Thymus (tissue), 11 donors: Measurements from ENCODE around the gene KCNMA1. TPM values are rescaled to one million over a fixed set of nuclear protein-coding genes. Genes with fewer than 3 reads are reported as not detected.

Source experiments
- DNase-seq, 9 donors: peaks; one replicate each; pipeline ENCODE4 v3.0.0-alpha.2; 2013; ENCODE audit warnings: low spot score in 9 of 9, low read depth in 6 of 9, missing footprints in 1 of 9
- H3K27ac ChIP-seq, 2 donors: one replicate each; pipeline ENCODE4 v1.5.1; 2013; ENCODE audit warnings: control low read depth in 1 of 2, low read depth in 1 of 2, low read length in 1 of 2, mild to moderate bottlenecking in 1 of 2, moderate library complexity in 1 of 2
- H3K27me3 ChIP-seq, 2 donors: one replicate each; pipeline ENCODE4 v1.5.1; 2013; ENCODE audit warnings: low read length in 1 of 2; ENCODE audit not compliant: control insufficient read depth in 2 of 2, insufficient read depth in 1 of 2
- H3K36me3 ChIP-seq, 2 donors: one replicate each; pipeline ENCODE4 v1.5.1; 2013; ENCODE audit warnings: low read length in 1 of 2, mild to moderate bottlenecking in 1 of 2, moderate library complexity in 1 of 2; ENCODE audit not compliant: control insufficient read depth in 2 of 2, insufficient read depth in 2 of 2
- H3K4me1 ChIP-seq, 2 donors: one replicate each; pipeline ENCODE4 v1.5.1; 2013; ENCODE audit warnings: low read length in 2 of 2; ENCODE audit not compliant: control insufficient read depth in 2 of 2, insufficient read depth in 2 of 2
- H3K4me3 ChIP-seq, 2 donors: one replicate each; pipeline ENCODE4 v1.5.1; 2013; ENCODE audit warnings: low read length in 2 of 2, control low read depth in 1 of 2, mild to moderate bottlenecking in 1 of 2
- H3K9me3 ChIP-seq, 2 donors: one replicate each; pipeline ENCODE4 v1.5.1; 2013; ENCODE audit warnings: low read length in 1 of 2, mild to moderate bottlenecking in 1 of 2; ENCODE audit not compliant: control insufficient read depth in 2 of 2, insufficient read depth in 1 of 2
- WGBS: extraction: QIAGEN DNeasy Blood & Tissue Kit; methylation state at CpG from one replicate; pipeline ENCODE4 v1.1.7; 2013; 5-methylcytosine and 5-hydroxymethylcytosine counted together
- polyA plus RNA-seq: library from polyadenylated mRNA; stranded (reverse); fragments of 200-250 nt; gene quantifications from one replicate; pipeline ENCODE4 v1.2.3, GENCODE V29; 2013
- total RNA-seq: library from RNA; stranded (reverse); fragments of 120-200 nt; gene quantifications from one replicate; pipeline ENCODE4 v1.2.4, GENCODE V29; 2013
- donor health status: healthy.

The KCNMA1 gene
- total and polyA plus RNA-seq, 2 donors, result 1.9 to 12.9 TPM

- no peak for DNase-seq
- Histone ChIP-seq H3K27ac (no peak overlapping the region), H3K27me3 (no peaks in the 10 kb centered on the region), H3K9me3 (no peaks in the 10 kb centered on the region), H3K4me1 (peaks cover 0 to 26% of the 10 kb centered on the region in 2 donors), H3K36me3 (no peaks in the 10 kb centered on the region), H3K4me3 (no peak overlapping the region)
- WGBS, result 84% methylated on average over 4 of the region's 4 CpGs
These were observed 607.6 kb downstream of the KCNMA1 start for GRCh38 chr10:77029777-77030717.

- Histone ChIP-seq H3K9me3 (no peaks in the 10 kb centered on the region), H3K27me3 (no peaks in the 10 kb centered on the region), H3K27ac (no peak overlapping the region), H3K36me3 (no peaks in the 10 kb centered on the region), H3K4me1 (peaks cover 0 to 26% of the 10 kb centered on the region in 2 donors), H3K4me3 (no peak overlapping the region)
- 95% methylated on average over 6 of the region's 6 CpGs for WGBS
- DNase-seq, result no peak
These were observed 609.6 kb downstream of the KCNMA1 start for GRCh38 chr10:77028042-77028441.

DNA sequence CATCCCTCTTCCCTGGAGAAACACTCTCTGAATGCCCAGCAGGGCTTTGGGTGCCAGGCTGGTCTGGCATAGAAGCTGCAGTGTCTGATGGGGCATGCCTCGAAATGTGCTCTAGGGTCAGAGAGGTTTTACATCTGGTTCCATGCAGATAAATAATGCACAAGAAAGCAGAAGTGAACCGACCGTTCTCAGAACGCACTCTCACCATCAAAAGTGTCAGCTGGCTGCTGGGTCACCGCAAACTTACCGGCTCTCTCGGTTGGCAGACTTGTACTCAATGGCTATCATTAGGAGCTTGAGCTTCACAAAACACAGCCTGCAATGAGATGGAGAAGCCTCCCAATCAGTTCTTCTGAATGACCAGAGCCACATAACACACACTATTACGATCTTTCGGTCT, 610.0 kb downstream of the KCNMA1 start:
- Histone ChIP-seq H3K27me3 (no peaks in the 10 kb centered on the region), H3K4me1 (peaks cover 0 to 26% of the 10 kb centered on the region in 2 donors), H3K9me3 (no peaks in the 10 kb centered on the region), H3K36me3 (no peaks in the 10 kb centered on the region), H3K27ac (no peak overlapping the region), H3K4me3 (no peak overlapping the region)
- 29% methylated on average over 9 of the region's 9 CpGs for WGBS
- peak in 1 of 9 donors; percentile 24 for DNase-seq

GRCh38 chr10:77027141-77027540, 610.5 kb downstream of the KCNMA1 start:
- Histone ChIP-seq H3K36me3 (no peaks in the 10 kb centered on the region), H3K4me3 (no peak overlapping the region), H3K27me3 (no peaks in the 10 kb centered on the region), H3K4me1 (peaks cover 0 to 26% of the 10 kb centered on the region in 2 donors), H3K27ac (no peak overlapping the region), H3K9me3 (no peaks in the 10 kb centered on the region)
- DNase-seq, result no peak
- 94% methylated on average over 2 of the region's 2 CpGs for WGBS

- no peak for DNase-seq
- Histone ChIP-seq H3K4me1 (peaks cover 0 to 20% of the 10 kb centered on the region in 2 donors), H3K27me3 (no peaks in the 10 kb centered on the region), H3K27ac (no peak overlapping the region), H3K36me3 (no peaks in the 10 kb centered on the region), H3K9me3 (no peaks in the 10 kb centered on the region), H3K4me3 (no peak overlapping the region)
- WGBS, result 96% methylated on average over 5 of the region's 5 CpGs
These were observed 611.5 kb downstream of the KCNMA1 start for GRCh38 chr10:77026148-77026547.

DNA sequence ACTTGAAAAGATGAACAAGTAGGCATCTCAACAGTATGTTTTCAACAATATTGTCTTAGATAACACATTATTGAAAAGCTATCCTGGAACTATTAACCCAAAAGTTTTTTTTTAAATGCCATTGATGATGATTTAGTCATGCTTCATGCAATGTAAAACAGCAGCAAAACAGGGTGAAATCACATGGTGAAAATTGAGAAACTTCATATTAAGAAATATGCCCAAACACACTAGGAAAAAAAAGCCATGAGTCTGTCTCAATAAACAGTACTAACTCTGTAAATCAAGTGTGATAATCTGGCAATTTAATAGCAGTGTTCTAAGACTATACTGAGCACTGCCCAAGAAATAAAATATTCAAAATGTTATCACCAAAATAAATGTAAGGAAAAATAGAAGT, 613.1 kb downstream of the KCNMA1 start:
- Histone ChIP-seq H3K27me3 (no peaks in the 10 kb centered on the region), H3K4me1 (peaks cover 0 to 11% of the 10 kb centered on the region in 2 donors), H3K27ac (no peak overlapping the region), H3K4me3 (no peak overlapping the region), H3K9me3 (no peaks in the 10 kb centered on the region), H3K36me3 (no peaks in the 10 kb centered on the region)
- DNase-seq, result no peak

DNA sequence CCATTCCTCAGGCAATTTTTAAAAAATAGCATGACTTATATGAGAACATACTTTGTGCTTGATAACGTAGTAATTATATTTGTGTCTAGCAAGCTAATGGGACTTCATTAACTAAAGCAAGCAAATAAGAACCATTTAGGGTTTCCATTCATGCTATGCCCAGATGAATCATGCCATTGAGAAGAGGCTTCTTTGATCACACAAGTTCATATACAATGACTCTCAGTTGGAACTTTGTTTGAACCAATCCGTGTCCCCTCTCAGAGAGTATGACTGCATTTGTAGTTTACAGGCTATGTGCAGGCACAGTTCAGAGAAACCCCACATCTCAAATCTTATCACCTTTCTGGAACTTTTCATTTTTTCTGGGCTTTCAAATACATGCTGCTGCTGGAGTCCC, 614.2 kb downstream of the KCNMA1 start:
- Histone ChIP-seq H3K4me1 (peaks cover 0 to 11% of the 10 kb centered on the region in 2 donors), H3K4me3 (no peak overlapping the region), H3K27ac (no peak overlapping the region), H3K9me3 (no peaks in the 10 kb centered on the region), H3K36me3 (no peaks in the 10 kb centered on the region), H3K27me3 (no peaks in the 10 kb centered on the region)
- 96% methylated on average over 2 of the region's 2 CpGs for WGBS
- DNase-seq, result no peak

DNA sequence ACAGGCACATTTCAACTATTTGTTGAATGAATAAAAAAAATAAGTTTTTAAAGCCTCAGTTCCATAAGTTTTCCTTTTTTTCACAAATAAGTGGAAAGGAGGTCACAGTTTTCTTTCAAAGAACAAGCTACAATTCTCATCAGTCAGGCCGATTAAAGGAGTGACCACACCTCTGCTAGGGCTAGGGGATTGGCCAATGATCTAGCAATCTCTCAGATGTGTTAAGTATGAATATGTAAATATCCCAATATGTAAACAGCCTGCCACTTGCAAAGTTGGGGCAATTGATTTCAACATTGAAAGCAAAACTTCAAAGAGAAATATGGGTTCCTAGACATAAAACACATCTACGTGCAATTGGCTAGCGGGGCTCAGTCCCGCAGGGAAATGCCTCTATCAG, 614.9 kb downstream of the KCNMA1 start:
- no peaks in the 10 kb centered on the region for H3K27me3 ChIP-seq
- WGBS, result 97% methylated on average over 4 of the region's 4 CpGs
- no peaks in the 10 kb centered on the region for H3K36me3 ChIP-seq
- H3K4me1 ChIP-seq, result peaks cover 0 to 6% of the 10 kb centered on the region in 2 donors
- no peaks in the 10 kb centered on the region for H3K9me3 ChIP-seq
- no peak overlapping the region for H3K27ac ChIP-seq
- no peak overlapping the region for H3K4me3 ChIP-seq
- DNase-seq, result no peak

- Histone ChIP-seq H3K4me3 (no peak overlapping the region), H3K27ac (no peak overlapping the region), H3K4me1 (no peaks in the 10 kb centered on the region), H3K9me3 (no peaks in the 10 kb centered on the region), H3K36me3 (no peaks in the 10 kb centered on the region), H3K27me3 (no peaks in the 10 kb centered on the region)
- DNase-seq, result no peak
- WGBS, result 91% methylated on average over 4 of the region's 4 CpGs
These were observed 615.6 kb downstream of the KCNMA1 start for GRCh38 chr10:77021966-77022490.
